ENCODE data around the gene SERPINC1.
"Not testable (repeated sequence)": the region's sequence is repeated elsewhere in the genome, so short reads cannot be mapped to it uniquely, and the experiment has no call there.

SERPINC1 gene

GRCh38 chr1:173917149-173917548, at the start of gene SERPINC1:
TSS of gene SERPINC1 (minus strand) at chr1:173917327. CDS start at chr1:173917259, 68 bp downstream.
- DNase-seq (ENCODE audit: low read depth) = no peak
- TF ChIP-seq CTCF (IDR thresholded peaks at IDR 0.05; ENCODE audit: insufficient read depth, low read depth, low read length, missing control alignments) = no peak
- no peak within 1 kb of the TSS for H3K4me3 ChIP-seq (ENCODE audit: low read length)

GRCh38 chr1:173965896-173966295, 48.8 kb upstream of the SERPINC1 start:
- not testable (repeated sequence) for DNase-seq (ENCODE audit: low read depth); H3K4me3 ChIP-seq (ENCODE audit: low read length)

- DNase-seq (ENCODE audit: low read depth) = no peak
- no peak for TF ChIP-seq CTCF (IDR thresholded peaks at IDR 0.05; ENCODE audit: insufficient read depth, low read depth, low read length, missing control alignments)
- H3K4me3 ChIP-seq (ENCODE audit: low read length) = no peak overlapping the region
Observed at GRCh38 chr1:173963477-173963876, 46.4 kb upstream of the SERPINC1 start.

GRCh38 chr1:173960625-173961024, 43.5 kb upstream of the SERPINC1 start:
- no peak for DNase-seq (ENCODE audit: low read depth)
- H3K4me3 ChIP-seq (ENCODE audit: low read length) = no peak overlapping the region
- TF ChIP-seq CTCF (IDR thresholded peaks at IDR 0.05; ENCODE audit: insufficient read depth, low read depth, low read length, missing control alignments) = no peak

GRCh38 chr1:173954179-173954578, 37.1 kb upstream of the SERPINC1 start:
- no peak overlapping the region for H3K4me3 ChIP-seq (ENCODE audit: low read length)
- DNase-seq (ENCODE audit: low read depth) = no peak
- TF ChIP-seq CTCF (IDR thresholded peaks at IDR 0.05; ENCODE audit: insufficient read depth, low read depth, low read length, missing control alignments) = no peak

GRCh38 chr1:173948594-173948993, 31.5 kb upstream of the SERPINC1 start:
- no peak for DNase-seq (ENCODE audit: low read depth)
- no peak for TF ChIP-seq CTCF (IDR thresholded peaks at IDR 0.05; ENCODE audit: insufficient read depth, low read depth, low read length, missing control alignments)
- H3K4me3 ChIP-seq (ENCODE audit: low read length) = no peak overlapping the region

- no peak for TF ChIP-seq CTCF (IDR thresholded peaks at IDR 0.05; ENCODE audit: insufficient read depth, low read depth, low read length, missing control alignments)
- peak; percentile 78 for DNase-seq (ENCODE audit: low read depth)
- no peak overlapping the region for H3K4me3 ChIP-seq (ENCODE audit: low read length)
Observed at GRCh38 chr1:173946380-173946921, 29.3 kb upstream of the SERPINC1 start.

Data from epithelial cell of esophagus (primary cell).